H1 (cell line): ENCODE data around the gene PFKP. TPM values are rescaled to one million over a fixed set of nuclear protein-coding genes. Genes with fewer than 3 reads are reported as not detected.
A peak's percentile ranks its signal among the peaks of the same experiment; 100 is the strongest.

Experiments used
- BACH1 ChIP-seq: IDR thresholded peaks from 2 replicates; pipeline ENCODE4 v1.6.1; 2012; ENCODE audit warnings: low read length, improper control_type of control experiment
- CBX5 ChIP-seq: fragments of 300-800, 300-1000 bp; sonication (generic); IDR thresholded peaks from 2 replicates; pipeline ENCODE4 v1.7.1; 2016; ENCODE audit warnings: antibody characterized with exemption, low read length, low read depth
- CBX8 ChIP-seq: fragments of 300-800, 300-1000 bp; sonication (generic); IDR thresholded peaks from 2 replicates; pipeline ENCODE4 v1.7.1; 2016; ENCODE audit warnings: low read depth, low read length, borderline replicate concordance
- CEBPB ChIP-seq: IDR thresholded peaks from 2 replicates; pipeline ENCODE4 v1.6.1; 2012; ENCODE audit warnings: low read depth, low read length
- CHD1 ChIP-seq: IDR thresholded peaks from 2 replicates; pipeline ENCODE4 v1.6.1; 2012; ENCODE audit warnings: low read depth, low read length, improper control_type of control experiment
- CREB1 ChIP-seq: IDR thresholded peaks from 2 replicates; pipeline ENCODE4 v1.6.1; 2012; ENCODE audit warnings: inconsistent platforms
- CTBP2 ChIP-seq: IDR thresholded peaks from 2 replicates; pipeline ENCODE4 v1.7.0; 2011; ENCODE audit warnings: borderline replicate concordance, mild to moderate bottlenecking, moderate library complexity, mixed read lengths, low read length; ENCODE audit not compliant: insufficient read depth, insufficient read length
- EZH2 ChIP-seq: fragments of 200-600 bp; sonication (generic); IDR thresholded peaks from 2 replicates; pipeline ENCODE4 v1.7.1; 2012; ENCODE audit warnings: low read depth, mild to moderate bottlenecking, moderate library complexity, low read length, inconsistent platforms; ENCODE audit not compliant: severe bottlenecking
- GABPA ChIP-seq: IDR thresholded peaks from 2 replicates; pipeline ENCODE4 v1.6.1; 2011; ENCODE audit warnings: mild to moderate bottlenecking, low read length, moderate library complexity, borderline replicate concordance; ENCODE audit not compliant: insufficient read depth
- HDAC2 ChIP-seq, 2 experiments: fragments of 300-600 bp in 1 of 2; sonication (generic) in 1 of 2; IDR thresholded peaks; 2 replicates each; pipeline ENCODE4 v1.6.1; 2011 to 2012; ENCODE audit warnings: low read depth in 2 of 2, low read length in 2 of 2, mild to moderate bottlenecking in 2 of 2, moderate library complexity in 2 of 2, borderline replicate concordance in 1 of 2, inconsistent platforms in 1 of 2
- JUN ChIP-seq: IDR thresholded peaks from 2 replicates; pipeline ENCODE4 v1.6.1; 2011; ENCODE audit warnings: low read depth, mild to moderate bottlenecking, improper control_type of control experiment, low read length
- JUND ChIP-seq: IDR thresholded peaks from 2 replicates; pipeline ENCODE4 v1.6.1; 2011; ENCODE audit warnings: mild to moderate bottlenecking, improper control_type of control experiment, low read length
- KDM1A ChIP-seq: fragments of 200-600, 300-600 bp; sonication (generic); IDR thresholded peaks from 2 replicates; pipeline ENCODE4 v1.7.1; 2016; ENCODE audit warnings: mild to moderate bottlenecking, low read length, borderline replicate concordance
- MAFK ChIP-seq: IDR thresholded peaks from 2 replicates; pipeline ENCODE4 v1.6.1; 2012; ENCODE audit warnings: low read depth, mild to moderate bottlenecking, improper control_type of control experiment, low read length
- POLR2A ChIP-seq, 2 experiments: IDR thresholded peaks; 1 replicate in 1 of 2; 2 replicates in 1 of 2; pipeline ENCODE4 v1.6.1; 2011; ENCODE audit warnings: low read depth in 2 of 2, low read length in 2 of 2, mild to moderate bottlenecking in 2 of 2; ENCODE audit errors: control extremely low read depth in 1 of 2
- RAD21 ChIP-seq, 2 experiments: IDR thresholded peaks in 1 of 2; conservative IDR thresholded peaks in 1 of 2; 2 replicates each; pipeline ENCODE4 v1.6.1; 2011; ENCODE audit warnings: low read depth in 2 of 2, low read length in 2 of 2, improper control_type of control experiment in 1 of 2, inconsistent platforms in 1 of 2, mild to moderate bottlenecking in 1 of 2, moderate library complexity in 1 of 2
- SIRT6 ChIP-seq: IDR thresholded peaks from one replicate; pipeline ENCODE4 v1.7.1; 2012; ENCODE audit warnings: low read length, inconsistent platforms
- SIX5 ChIP-seq: IDR thresholded peaks from 2 replicates; pipeline ENCODE4 v1.6.1; 2011; ENCODE audit warnings: mild to moderate bottlenecking, low read depth, low read length
- SP1 ChIP-seq: IDR thresholded peaks from 2 replicates; pipeline ENCODE4 v1.6.1; 2011; ENCODE audit warnings: low read depth, low read length
- SRF ChIP-seq: IDR thresholded peaks from 2 replicates; pipeline ENCODE4 v1.6.1; 2011; ENCODE audit warnings: mild to moderate bottlenecking, low read depth, low read length, moderate library complexity
- TCF12 ChIP-seq: IDR thresholded peaks from 2 replicates; pipeline ENCODE4 v1.6.1; 2011; ENCODE audit warnings: low read depth, mild to moderate bottlenecking, low read length
- YY1 ChIP-seq: IDR thresholded peaks from 2 replicates; pipeline ENCODE4 v1.6.1; 2011; ENCODE audit warnings: low read depth, mild to moderate bottlenecking, low read length
- polyA plus RNA-seq, 7 experiments: library from polyadenylated mRNA; depleted of rRNA in 3 of 7; stranded (reverse) in 5 of 7; unstranded in 2 of 7; fragments of >200 nt in 5 of 7; fragments of 200-250 nt in 2 of 7; gene quantifications; 1 replicate in 5 of 7; 2 replicates in 1 of 7; 4 replicates in 1 of 7; pipeline versions ENCODE4 v1.2.1 to v1.2.3, GENCODE V29; 2011 to 2013; ENCODE audit warnings: missing spikeins in 2 of 7, mixed read lengths in 2 of 7
- total RNA-seq: library from RNA; stranded (reverse); fragmentation: NEBNext Ultra II Directional; extraction: Animal tissue kit (Norgen Biotek cat#: 25700); gene quantifications from 2 replicates; pipeline ENCODE4 v1.2.1, GENCODE V29; 2021
- TF ChIP-seq, protein P1 (sequence below): IDR thresholded peaks from 2 replicates; pipeline ENCODE4 v1.6.1; 2011; ENCODE audit warnings: low read depth, mild to moderate bottlenecking, low read length; ENCODE audit not compliant: insufficient read depth
- TF ChIP-seq, protein P2 (sequence below): IDR thresholded peaks from 2 replicates; pipeline ENCODE4 v1.6.1; 2011; ENCODE audit warnings: low read length, improper control_type of control experiment

PFKP gene
- total and polyA plus RNA-seq, 2 of the 8 experiments (the other 6 are each of a cell fraction or from before 2014, with no cell fraction given) = 51.2 to 128 TPM

DNA sequence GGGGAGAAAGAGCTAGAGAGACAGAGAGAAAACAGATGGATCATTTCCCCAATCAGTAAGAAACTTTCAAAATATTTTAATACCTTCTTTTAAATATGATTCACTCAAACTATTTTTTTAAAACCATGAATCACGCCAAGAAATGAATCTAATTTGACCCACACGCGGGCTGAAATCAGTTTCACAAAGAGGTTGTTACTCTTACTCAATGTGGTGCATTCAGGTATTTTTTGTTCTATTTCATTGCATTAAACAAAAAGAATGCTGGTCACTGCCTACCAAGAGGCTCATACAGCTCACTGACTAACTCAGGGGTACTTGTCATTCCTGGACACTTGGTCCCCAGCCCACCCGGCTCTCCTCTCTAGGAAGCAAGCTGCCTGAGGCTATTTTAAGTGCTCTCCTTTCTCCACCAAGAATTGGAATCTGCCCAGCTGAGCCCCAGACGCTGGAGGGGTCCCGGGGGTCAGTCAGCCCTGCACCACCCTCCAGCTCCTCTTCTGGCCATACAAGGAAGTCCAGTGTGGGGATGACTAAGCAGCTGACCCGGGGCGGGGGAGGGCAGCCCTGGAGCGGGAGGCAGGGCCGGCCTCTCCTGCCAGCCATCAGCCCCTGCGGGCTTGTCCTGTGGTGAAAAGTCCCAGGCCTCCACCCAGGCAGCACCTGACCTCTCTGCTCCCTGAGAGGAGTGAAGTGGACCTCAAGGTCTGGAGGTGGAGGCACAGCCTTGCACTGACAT lies 21.7 kb upstream of the PFKP start (continued):
- TF ChIP-seq CREB1 (no peak), CEBPB (no peak), GABPA (no peak), YY1 (no peak), MAFK (peak; percentile 75; the same call in 1 of the 2 replicates), JUN (no peak), TCF12 (no peak), EZH2 (no peak), CHD1 (no peak), SP1 (no peak), SIRT6 (no peak), CBX5 (no peak), HDAC2 (IDR thresholded peaks at IDR 0.05; ENCODE audit: borderline replicate concordance in 1 of 2, low read depth in 2 of 2, low read length in 2 of 2) (0 out of 4 replicates have a peak, but pooled peaks of 1 of the 2 experiments have one; percentile 31), SRF (peak; percentile 85), CTBP2 (no peak), KDM1A (no peak), BACH1 (peak; percentile 89), JUND (peak; percentile 72; the same call in 1 of the 2 replicates), RAD21 (IDR thresholded peaks at IDR 0.05 in 1 of 2, conservative IDR thresholded peaks at IDR 0.05 in 1 of 2; ENCODE audit: low read depth in 2 of 2, low read length in 2 of 2) (peak; percentile 29; a peak in 2 of 4 replicates), POLR2A (IDR thresholded peaks at IDR 0.05; ENCODE audit: control extremely low read depth in 1 of 2, low read depth in 2 of 2, low read length in 2 of 2) (no peak; a peak in 1 of 3 replicates), SIX5 (no peak), CBX8 (no peak)
- TF ChIP-seq, protein P1, sequence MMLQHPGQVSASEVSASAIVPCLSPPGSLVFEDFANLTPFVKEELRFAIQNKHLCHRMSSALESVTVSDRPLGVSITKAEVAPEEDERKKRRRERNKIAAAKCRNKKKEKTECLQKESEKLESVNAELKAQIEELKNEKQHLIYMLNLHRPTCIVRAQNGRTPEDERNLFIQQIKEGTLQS = no peak
- TF ChIP-seq, protein P2, sequence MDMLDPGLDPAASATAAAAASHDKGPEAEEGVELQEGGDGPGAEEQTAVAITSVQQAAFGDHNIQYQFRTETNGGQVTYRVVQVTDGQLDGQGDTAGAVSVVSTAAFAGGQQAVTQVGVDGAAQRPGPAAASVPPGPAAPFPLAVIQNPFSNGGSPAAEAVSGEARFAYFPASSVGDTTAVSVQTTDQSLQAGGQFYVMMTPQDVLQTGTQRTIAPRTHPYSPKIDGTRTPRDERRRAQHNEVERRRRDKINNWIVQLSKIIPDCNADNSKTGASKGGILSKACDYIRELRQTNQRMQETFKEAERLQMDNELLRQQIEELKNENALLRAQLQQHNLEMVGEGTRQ = no peak
